Measurements from ENCODE around the gene DCUN1D3. TPM values are rescaled to one million over a fixed set of nuclear protein-coding genes. Genes with fewer than 3 reads are reported as not detected.

Gene DCUN1D3
- polyA plus RNA-seq, 1 donor (not counting 4 experiments of a cell fraction or from before 2014, with no cell fraction given) = 9.4 TPM

- TF ChIP-seq, protein P1, sequence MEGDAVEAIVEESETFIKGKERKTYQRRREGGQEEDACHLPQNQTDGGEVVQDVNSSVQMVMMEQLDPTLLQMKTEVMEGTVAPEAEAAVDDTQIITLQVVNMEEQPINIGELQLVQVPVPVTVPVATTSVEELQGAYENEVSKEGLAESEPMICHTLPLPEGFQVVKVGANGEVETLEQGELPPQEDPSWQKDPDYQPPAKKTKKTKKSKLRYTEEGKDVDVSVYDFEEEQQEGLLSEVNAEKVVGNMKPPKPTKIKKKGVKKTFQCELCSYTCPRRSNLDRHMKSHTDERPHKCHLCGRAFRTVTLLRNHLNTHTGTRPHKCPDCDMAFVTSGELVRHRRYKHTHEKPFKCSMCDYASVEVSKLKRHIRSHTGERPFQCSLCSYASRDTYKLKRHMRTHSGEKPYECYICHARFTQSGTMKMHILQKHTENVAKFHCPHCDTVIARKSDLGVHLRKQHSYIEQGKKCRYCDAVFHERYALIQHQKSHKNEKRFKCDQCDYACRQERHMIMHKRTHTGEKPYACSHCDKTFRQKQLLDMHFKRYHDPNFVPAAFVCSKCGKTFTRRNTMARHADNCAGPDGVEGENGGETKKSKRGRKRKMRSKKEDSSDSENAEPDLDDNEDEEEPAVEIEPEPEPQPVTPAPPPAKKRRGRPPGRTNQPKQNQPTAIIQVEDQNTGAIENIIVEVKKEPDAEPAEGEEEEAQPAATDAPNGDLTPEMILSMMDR (optimal IDR thresholded peaks at IDR 0.05 in 1 of 3, IDR thresholded peaks at IDR 0.05 in 1 of 3, conservative IDR thresholded peaks at IDR 0.05 in 1 of 3; ENCODE audit: extremely low read depth in 1 of 3, insufficient read depth in 2 of 3, low read length in 3 of 3) = no peak
- TF ChIP-seq EZH2 (IDR thresholded peaks at IDR 0.05; ENCODE audit: low read length) = no peak
- no peaks in the 10 kb centered on the region for H4K20me1 ChIP-seq (ENCODE audit: control insufficient read depth, extremely low read depth, insufficient read depth, low read length)
- dilution Hi-C loops (cut with MboI; ENCODE audit: extremely low pct_ligation_motif_present, low sequenced_read_pairs) = no loop called here
Measured at GRCh38 chr16:20853143-20853542, 47.0 kb downstream of the DCUN1D3 start.

DNA sequence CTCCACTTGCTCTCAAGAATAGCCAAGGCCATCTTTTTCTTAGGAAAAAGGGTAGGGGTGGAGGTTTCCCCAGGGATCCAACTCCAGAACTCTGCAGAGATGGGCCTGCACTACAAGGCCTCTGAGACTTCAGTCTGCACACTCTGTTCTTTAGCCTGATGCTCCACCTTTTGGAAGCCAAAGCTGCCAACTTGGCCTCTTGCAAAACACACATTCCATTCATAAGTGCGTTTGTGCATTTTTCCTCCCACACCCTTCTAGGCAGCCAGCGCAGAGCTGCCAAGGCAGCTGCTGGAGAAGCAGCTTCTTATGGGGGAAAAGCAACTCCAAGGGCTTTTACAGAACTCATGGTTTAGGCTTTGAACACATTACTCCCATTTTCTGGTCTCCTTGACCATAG lies 48.6 kb downstream of the DCUN1D3 start:
- TF ChIP-seq EZH2 (IDR thresholded peaks at IDR 0.05; ENCODE audit: low read length) = no peak
- TF ChIP-seq, protein P1 (optimal IDR thresholded peaks at IDR 0.05 in 1 of 3, IDR thresholded peaks at IDR 0.05 in 1 of 3, conservative IDR thresholded peaks at IDR 0.05 in 1 of 3; ENCODE audit: extremely low read depth in 1 of 3, insufficient read depth in 2 of 3, low read length in 3 of 3) = peak in 1 of 3 experiments; percentile 22
- no peaks in the 10 kb centered on the region for H3K9me3 ChIP-seq (ENCODE audit: control insufficient read depth, low read depth, low read length)
- peak overlapping the region; percentile 13 for H3K9ac ChIP-seq (ENCODE audit: control insufficient read depth, extremely low read depth, insufficient read depth, low read length)
- H3K4me3 ChIP-seq (ENCODE audit: control insufficient read depth in 2 of 3, extremely low read depth in 1 of 3, insufficient read depth in 2 of 3, low read depth in 1 of 3, low read length in 3 of 3) = no peak overlapping the region
- peak overlapping the region; percentile 40 for H3K4me2 ChIP-seq (ENCODE audit: control insufficient read depth, extremely low read depth, insufficient read depth, low read depth, low read length)
- H3K36me3 ChIP-seq (ENCODE audit: control insufficient read depth in 2 of 2, extremely low read depth in 1 of 2, insufficient read depth in 2 of 2, low read length in 2 of 2) = peaks cover 6 to 7% of the 10 kb centered on the region in 2 experiments
- dilution Hi-C loops (cut with MboI; ENCODE audit: extremely low pct_ligation_motif_present, low sequenced_read_pairs) = no loop called here
- no peaks in the 10 kb centered on the region for H3K79me2 ChIP-seq (ENCODE audit: control insufficient read depth, insufficient read depth, low read length)
- FAIRE-seq (peak; percentile 95), DNase-seq (ENCODE audit: low read depth, low spot score) (no peak)
- H2AFZ ChIP-seq (ENCODE audit: control insufficient read depth, low read length) = no peak overlapping the region
- H3K27ac ChIP-seq (ENCODE audit: control insufficient read depth, insufficient read depth, low read length) = peak overlapping the region; percentile 39
- no peaks in the 10 kb centered on the region for H3K27me3 ChIP-seq (ENCODE audit: control insufficient read depth, extremely low read depth, insufficient read depth, low read length)
- peaks cover 33% of the 10 kb centered on the region for H3K4me1 ChIP-seq (ENCODE audit: control insufficient read depth, extremely low read depth, insufficient read depth, low read length)
- H4K20me1 ChIP-seq (ENCODE audit: control insufficient read depth, extremely low read depth, insufficient read depth, low read length) = no peaks in the 10 kb centered on the region
- no peaks in the 10 kb centered on the region for H3K9me1 ChIP-seq (ENCODE audit: control insufficient read depth, extremely low read depth, insufficient read depth, low read length)

More at GRCh38 chr16:20853143-20853542, 47.0 kb downstream of the DCUN1D3 start:
- DNase-seq (ENCODE audit: low read depth, low spot score) = no peak
- Histone ChIP-seq H3K4me2 (ENCODE audit: control insufficient read depth, extremely low read depth, insufficient read depth, low read depth, low read length) (no peak overlapping the region), H3K27ac (ENCODE audit: control insufficient read depth, insufficient read depth, low read length) (no peak overlapping the region), H3K9ac (ENCODE audit: control insufficient read depth, extremely low read depth, insufficient read depth, low read length) (no peak overlapping the region), H3K36me3 (ENCODE audit: control insufficient read depth in 2 of 2, extremely low read depth in 1 of 2, insufficient read depth in 2 of 2, low read length in 2 of 2) (peaks cover 7 to 9% of the 10 kb centered on the region in 2 experiments), H3K27me3 (ENCODE audit: control insufficient read depth, extremely low read depth, insufficient read depth, low read length) (no peaks in the 10 kb centered on the region), H2AFZ (ENCODE audit: control insufficient read depth, low read length) (no peak overlapping the region), H3K79me2 (ENCODE audit: control insufficient read depth, insufficient read depth, low read length) (no peaks in the 10 kb centered on the region), H3K9me1 (ENCODE audit: control insufficient read depth, extremely low read depth, insufficient read depth, low read length) (no peaks in the 10 kb centered on the region), H3K4me3 (ENCODE audit: control insufficient read depth in 2 of 3, extremely low read depth in 1 of 3, insufficient read depth in 2 of 3, low read depth in 1 of 3, low read length in 3 of 3) (no peak overlapping the region), H3K4me1 (ENCODE audit: control insufficient read depth, extremely low read depth, insufficient read depth, low read length) (peaks cover 33% of the 10 kb centered on the region), H3K9me3 (ENCODE audit: control insufficient read depth, low read depth, low read length) (no peaks in the 10 kb centered on the region)
- no peak for FAIRE-seq

All from keratinocyte (primary cell).